HepG2 (cell line): Measurements from ENCODE around the gene SLC17A3.

Experiments used
- CHD4 ChIP-seq: fragments of 200-600 bp; sonication (generic); IDR thresholded peaks from 2 replicates; pipeline ENCODE4 v1.7.0; 2017; ENCODE audit warnings: mild to moderate bottlenecking, low read length, borderline replicate concordance
- CREM ChIP-seq, 2 experiments: sonication (generic) in 1 of 2; formaldehyde crosslinking in 1 of 2; IDR thresholded peaks; 2 replicates each; pipeline versions ENCODE4 v1.4.0 to v1.6.1; 2016 to 2020; ENCODE audit warnings: antibody characterized with exemption in 1 of 2, mild to moderate bottlenecking in 1 of 2, missing genetic modification reagents in 1 of 2
- CTCF ChIP-seq: sonication (generic); formaldehyde crosslinking; IDR thresholded peaks from 2 replicates; pipeline ENCODE4 v1.5.0; 2020; ENCODE audit warnings: mild to moderate bottlenecking, missing genetic modification reagents, moderate library complexity
- FOXK1 ChIP-seq: sonication (generic); formaldehyde crosslinking; IDR thresholded peaks from 2 replicates; pipeline ENCODE4 v1.4.0; 2020; ENCODE audit warnings: low read depth, missing genetic modification reagents, borderline replicate concordance
- FOXP4 ChIP-seq: sonication (generic); formaldehyde crosslinking; IDR thresholded peaks from 2 replicates; pipeline ENCODE4 v1.4.0; 2020; ENCODE audit warnings: missing genetic modification reagents
- POLR2A ChIP-seq, 2 experiments: IDR thresholded peaks; 2 replicates each; pipeline ENCODE4 v1.6.1; 2011; ENCODE audit warnings: low read depth in 2 of 2, low read length in 2 of 2, mild to moderate bottlenecking in 1 of 2, moderate library complexity in 1 of 2; ENCODE audit not compliant: insufficient read depth in 1 of 2
- TOPORS ChIP-seq: sonication (generic); formaldehyde crosslinking; IDR thresholded peaks from 2 replicates; pipeline ENCODE4 v1.8.0; 2023; ENCODE audit warnings: mild to moderate bottlenecking, missing genetic modification reagents
- ZFP41 ChIP-seq: sonication (generic); formaldehyde crosslinking; IDR thresholded peaks from 2 replicates; pipeline ENCODE4 v1.4.0; 2020; ENCODE audit warnings: mild to moderate bottlenecking, missing genetic modification reagents, borderline replicate concordance
- TF ChIP-seq, protein P1 (sequence below): sonication (generic); formaldehyde crosslinking; IDR thresholded peaks from 2 replicates; pipeline ENCODE4 v1.8.0; 2023; ENCODE audit warnings: mild to moderate bottlenecking, missing genetic modification reagents

DNA sequence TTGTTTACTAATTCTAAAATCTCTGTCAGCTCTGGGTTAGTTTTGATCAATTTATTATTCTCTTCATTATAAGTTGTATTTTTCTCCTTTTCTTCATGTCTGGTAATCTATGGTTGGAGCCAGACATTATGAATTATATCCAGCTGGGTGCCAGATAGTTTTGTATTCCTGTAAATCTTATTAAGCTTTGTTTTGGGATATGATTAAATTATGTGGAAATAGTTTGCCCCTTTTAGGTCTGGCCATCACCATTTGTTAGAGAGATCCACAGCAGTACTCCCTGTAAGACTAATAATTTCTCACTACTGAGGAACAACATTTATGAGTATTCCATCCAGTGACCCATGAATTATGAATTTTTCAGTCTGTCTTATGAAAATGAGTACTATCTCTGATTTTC, 21.3 kb downstream of the SLC17A3 start:
- TF ChIP-seq CREM (IDR thresholded peaks at IDR 0.05) (no peak), CREM (CRISPR knock-in tag; IDR thresholded peaks at IDR 0.05) (no peak), FOXP4 (no peak), POLR2A (IDR thresholded peaks at IDR 0.05; ENCODE audit: insufficient read depth in 1 of 2, low read depth in 2 of 2, low read length in 2 of 2) (no peak), TOPORS (CRISPR knock-in tag) (no peak), CTCF (CRISPR knock-in tag) (no peak), ZFP41 (CRISPR knock-in tag) (no peak), FOXK1 (no peak), CHD4 (no peak)
- TF ChIP-seq, protein P1, sequence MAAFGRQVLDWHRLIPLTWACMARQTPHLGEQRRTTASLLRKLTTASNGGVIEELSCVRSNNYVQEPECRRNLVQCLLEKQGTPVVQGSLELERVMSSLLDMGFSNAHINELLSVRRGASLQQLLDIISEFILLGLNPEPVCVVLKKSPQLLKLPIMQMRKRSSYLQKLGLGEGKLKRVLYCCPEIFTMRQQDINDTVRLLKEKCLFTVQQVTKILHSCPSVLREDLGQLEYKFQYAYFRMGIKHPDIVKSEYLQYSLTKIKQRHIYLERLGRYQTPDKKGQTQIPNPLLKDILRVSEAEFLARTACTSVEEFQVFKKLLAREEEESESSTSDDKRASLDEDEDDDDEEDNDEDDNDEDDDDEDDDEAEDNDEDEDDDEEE (CRISPR knock-in tag) = no peak
